Ishikawa (cell line): Measurements from ENCODE around the gene HSD17B11.
A peak's percentile ranks its signal among the peaks of the same experiment; 100 is the strongest.
"Not testable (repeated sequence)": the region's sequence is repeated elsewhere in the genome, so short reads cannot be mapped to it uniquely, and the experiment has no call there.

Source experiments
- CEBPB ChIP-seq: IDR thresholded peaks from 2 replicates; pipeline ENCODE4 v1.6.1; 2012
- CREB1 ChIP-seq: IDR thresholded peaks from 2 replicates; pipeline ENCODE4 v1.6.1; 2012; ENCODE audit warnings: low read depth
- EGR1 ChIP-seq: IDR thresholded peaks from 2 replicates; pipeline ENCODE4 v1.6.1; 2012
- EP300 ChIP-seq: IDR thresholded peaks from 2 replicates; pipeline ENCODE4 v1.6.1; 2012; ENCODE audit warnings: borderline replicate concordance
- FOXM1 ChIP-seq: IDR thresholded peaks from 2 replicates; pipeline ENCODE4 v1.6.1; 2012; ENCODE audit warnings: low read depth, borderline replicate concordance
- MAX ChIP-seq: IDR thresholded peaks from 2 replicates; pipeline ENCODE4 v1.6.1; 2012
- RAD21 ChIP-seq: IDR thresholded peaks from 2 replicates; pipeline ENCODE4 v1.6.1; 2012; ENCODE audit warnings: low read depth
- REST ChIP-seq: IDR thresholded peaks from 2 replicates; pipeline ENCODE4 v1.6.1; 2012; ENCODE audit warnings: low read depth, mild to moderate bottlenecking
- TAF1 ChIP-seq: IDR thresholded peaks from 2 replicates; pipeline ENCODE4 v1.6.1; 2012; ENCODE audit warnings: low read depth, mild to moderate bottlenecking
- TCF12 ChIP-seq: IDR thresholded peaks from 2 replicates; pipeline ENCODE4 v1.6.1; 2012; ENCODE audit warnings: low read depth
- TEAD4 ChIP-seq: IDR thresholded peaks from 2 replicates; pipeline ENCODE4 v1.6.1; 2012
- USF1 ChIP-seq: IDR thresholded peaks from 2 replicates; pipeline ENCODE4 v1.6.1; 2012
- YY1 ChIP-seq: IDR thresholded peaks from 2 replicates; pipeline ENCODE4 v1.6.1; 2012; ENCODE audit warnings: low read depth
- ZBTB7A ChIP-seq: IDR thresholded peaks from 2 replicates; pipeline ENCODE4 v1.6.1; 2012; ENCODE audit warnings: low read depth

GRCh38 chr4:87390055-87390454, 933 bp downstream of the HSD17B11 start:
- not testable (repeated sequence) for TF ChIP-seq MAX, TAF1, EP300, EGR1, REST, RAD21, CREB1, TCF12, ZBTB7A, CEBPB, TEAD4, FOXM1, USF1
- TF ChIP-seq YY1 = peak; percentile 69; the same call in 1 of the 2 replicates
